GM15510 (cell line): ENCODE results near the gene CDH4.

Experiments
- POLR2A ChIP-seq: IDR thresholded peaks from 3 replicates; pipeline ENCODE4 v1.6.1; 2011; ENCODE audit warnings: borderline replicate concordance; ENCODE audit not compliant: insufficient read length; ENCODE audit errors: extremely low read depth

CDH4 gene

GRCh38 chr20:61841966-61842365 lies 589.9 kb downstream of the CDH4 start:
- TF ChIP-seq POLR2A = no peak

- TF ChIP-seq POLR2A = no peak
These were observed 592.6 kb downstream of the CDH4 start for GRCh38 chr20:61844621-61845020.

- no peak for TF ChIP-seq POLR2A
These were observed 593.2 kb downstream of the CDH4 start for GRCh38 chr20:61845233-61845671.

GRCh38 chr20:61846074-61846473 lies 594.0 kb downstream of the CDH4 start:
- TF ChIP-seq POLR2A = no peak

DNA sequence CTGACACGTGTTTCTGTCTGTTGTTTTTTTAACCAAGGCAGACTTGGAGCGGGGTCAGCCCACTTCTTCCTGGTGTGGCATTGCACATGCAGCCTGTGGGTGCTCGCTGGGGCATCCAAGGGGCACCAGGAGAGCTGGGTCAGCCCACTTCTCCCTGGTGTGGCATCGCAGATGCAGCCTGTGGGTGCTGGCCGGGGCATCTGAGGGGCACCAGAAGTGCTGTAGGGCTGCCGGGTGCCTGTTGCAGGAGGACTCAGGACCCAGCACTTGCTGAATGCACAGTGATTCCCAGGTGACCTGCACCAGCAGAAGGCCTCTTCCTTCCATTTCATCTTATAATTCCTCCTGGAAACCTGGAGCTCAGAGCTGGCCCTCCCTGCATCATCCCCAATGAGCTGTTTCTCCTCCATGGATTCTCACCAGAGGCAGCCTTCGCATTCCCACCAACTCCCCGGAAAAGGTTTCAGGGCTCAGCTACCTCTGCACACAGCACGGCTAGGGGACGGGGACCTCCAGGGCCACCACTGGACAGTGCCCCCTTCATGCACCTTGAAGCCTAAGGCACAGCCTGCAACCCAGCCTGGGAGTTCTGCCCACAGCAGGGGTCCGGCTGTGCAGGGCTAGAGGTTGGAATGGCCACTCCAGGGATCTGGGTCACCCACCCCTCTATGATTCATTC lies 594.8 kb downstream of the CDH4 start:
- TF ChIP-seq POLR2A = no peak

- TF ChIP-seq POLR2A = no peak
These were observed 595.3 kb downstream of the CDH4 start for GRCh38 chr20:61847420-61847748.

DNA sequence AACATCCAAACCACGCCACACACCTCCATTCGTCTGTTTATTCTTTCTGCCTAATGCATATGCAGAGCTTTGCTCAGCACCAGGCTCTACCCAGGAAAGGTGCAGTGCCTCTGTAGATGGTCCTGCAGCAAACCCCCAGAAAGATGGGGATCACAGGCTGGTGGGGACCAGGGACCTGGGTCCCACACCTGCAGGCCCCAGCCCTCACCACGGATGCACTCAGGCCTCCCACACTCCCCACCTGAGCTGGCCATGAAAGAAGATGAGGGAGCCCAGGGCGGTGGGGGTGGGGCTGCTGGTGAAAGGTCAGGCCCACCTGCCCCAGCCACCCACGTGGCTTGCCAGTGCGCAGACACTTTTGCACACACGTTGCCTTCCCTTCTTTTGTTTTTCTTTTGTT lies 595.9 kb downstream of the CDH4 start:
- TF ChIP-seq POLR2A = no peak

GRCh38 chr20:61848851-61849250 lies 596.8 kb downstream of the CDH4 start:
- no peak for TF ChIP-seq POLR2A

- TF ChIP-seq POLR2A = no peak
These were observed 597.3 kb downstream of the CDH4 start for GRCh38 chr20:61849376-61849775.

DNA sequence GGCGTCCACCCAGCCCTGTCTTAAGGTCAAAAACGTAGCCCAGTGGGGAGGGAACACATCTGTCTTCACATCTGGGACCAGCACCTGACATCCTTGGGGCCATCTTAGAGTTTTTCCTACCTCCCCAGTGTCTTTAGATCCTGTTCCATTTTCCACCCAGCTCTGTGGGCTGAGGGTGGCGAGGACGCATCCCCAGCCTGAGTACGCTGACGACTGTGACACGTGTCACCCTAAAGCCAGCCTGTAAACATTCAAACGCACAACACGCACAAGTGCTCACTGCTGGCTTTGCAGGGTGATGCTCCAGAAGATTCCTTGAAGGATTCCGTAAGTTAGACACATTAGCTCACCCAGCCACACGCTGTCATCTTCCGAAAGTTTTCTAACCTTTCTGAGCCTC lies 597.8 kb downstream of the CDH4 start:
- no peak for TF ChIP-seq POLR2A

GRCh38 chr20:61850457-61850856 lies 598.4 kb downstream of the CDH4 start:
- TF ChIP-seq POLR2A = no peak

GRCh38 chr20:61850926-61851900 lies 599.2 kb downstream of the CDH4 start:
- TF ChIP-seq POLR2A = no peak

DNA sequence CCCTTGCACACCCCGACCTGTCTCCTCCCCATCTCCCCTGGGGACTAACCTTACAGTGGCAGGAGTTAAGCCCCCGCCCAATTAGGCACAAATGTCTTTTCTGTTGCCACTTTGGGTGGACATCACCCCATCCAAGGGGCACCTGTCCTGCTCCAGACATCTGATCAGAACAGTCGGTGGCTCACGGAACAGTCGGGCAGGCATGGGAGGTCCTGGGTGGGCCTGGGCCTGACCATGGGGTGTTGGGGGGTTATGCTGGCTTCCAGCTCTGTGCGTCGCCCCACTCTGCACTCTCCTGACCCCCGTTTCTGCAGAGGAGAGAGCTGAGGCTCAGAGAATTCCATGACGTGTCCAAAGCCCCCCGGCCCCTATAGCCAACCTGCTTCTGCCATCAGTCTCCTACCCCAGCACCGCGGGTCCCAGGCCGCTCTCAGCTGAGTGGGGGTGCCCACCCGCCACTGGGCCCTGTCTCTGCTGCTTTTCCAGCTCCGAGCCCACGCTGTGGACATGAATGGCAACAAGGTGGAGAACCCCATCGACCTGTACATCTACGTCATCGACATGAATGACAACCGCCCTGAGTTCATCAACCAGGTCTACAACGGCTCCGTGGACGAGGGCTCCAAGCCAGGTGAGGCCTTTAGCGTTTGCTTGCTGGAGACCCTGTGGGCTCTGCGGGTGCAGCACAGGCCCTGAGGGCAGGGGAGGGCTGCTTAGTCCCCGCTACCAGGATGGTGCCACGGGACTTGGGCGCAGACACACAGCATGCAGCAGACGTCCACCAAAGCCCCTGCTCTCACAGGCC lies 600.4 kb downstream of the CDH4 start:
- no peak for TF ChIP-seq POLR2A

DNA sequence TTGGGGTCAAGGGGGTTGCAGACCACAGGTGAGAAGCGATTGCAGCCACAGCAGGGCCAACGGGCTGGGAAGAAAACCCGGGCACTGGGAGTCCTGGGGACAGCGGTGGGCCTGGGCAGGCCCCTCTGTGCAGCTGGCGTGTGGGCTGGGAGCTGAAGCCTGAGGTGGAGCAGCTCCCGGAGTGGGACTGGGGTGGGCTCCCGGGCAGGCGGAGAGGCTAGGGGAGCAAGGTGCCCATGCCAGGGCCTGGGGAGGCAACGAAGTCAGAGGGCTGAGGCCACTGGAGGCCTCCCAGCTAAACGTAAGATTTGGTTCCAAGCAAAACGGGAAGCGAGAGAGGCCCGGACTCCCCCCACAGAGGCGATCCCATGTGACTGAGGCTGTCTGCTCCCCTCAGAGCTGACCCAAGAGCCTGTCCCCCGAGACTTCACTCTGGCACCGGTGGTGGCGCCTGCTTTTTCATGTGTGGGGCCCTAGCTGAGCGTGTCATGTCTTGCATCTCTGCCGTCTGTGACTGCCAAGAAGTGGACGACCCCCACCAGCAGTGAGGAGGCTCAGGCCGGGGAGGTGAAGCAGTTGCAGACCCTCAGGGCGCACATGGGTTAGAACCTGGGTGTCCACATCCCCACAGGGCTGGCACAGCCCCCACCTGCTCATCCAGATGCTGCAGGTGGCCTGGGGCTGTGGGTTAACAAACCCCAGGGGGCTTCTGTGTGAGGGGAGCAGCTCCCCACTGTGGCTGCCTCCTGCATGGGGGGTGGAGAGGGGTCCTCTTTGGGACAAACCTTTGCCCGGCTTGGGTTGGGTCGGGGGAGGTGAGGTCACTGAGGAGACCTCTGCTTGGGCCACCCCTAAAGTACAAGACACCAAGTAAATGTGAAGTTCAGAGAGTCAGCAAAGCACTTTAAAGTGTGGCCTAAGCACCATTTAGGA lies 601.3 kb downstream of the CDH4 start:
- no peak for TF ChIP-seq POLR2A
